Retinal pigment epithelial cell (primary cell): ENCODE measurements around the gene NFAM1.

Experiments used
- DNase-seq: peaks from one replicate; pipeline ENCODE4 v3.0.0-alpha.2; 2010; ENCODE audit warnings: low read depth
- H3K4me3 ChIP-seq: 2 replicates; pipeline ENCODE4 v1.5.1; 2011; ENCODE audit warnings: mild to moderate bottlenecking, low read length, control low read depth, moderate library complexity
- CTCF ChIP-seq: conservative IDR thresholded peaks from 2 replicates; pipeline ENCODE4 v1.5.1; 2011; ENCODE audit warnings: low read depth, low read length, control low read depth, inconsistent platforms

NFAM1 gene

GRCh38 chr22:42365942-42366695, 66.1 kb downstream of the NFAM1 start:
- no peak for TF ChIP-seq CTCF
- no peak for DNase-seq
- no peak overlapping the region for H3K4me3 ChIP-seq

GRCh38 chr22:42365111-42365865, 66.9 kb downstream of the NFAM1 start:
- DNase-seq: no peak
- TF ChIP-seq CTCF: no peak
- H3K4me3 ChIP-seq: no peak overlapping the region

GRCh38 chr22:42364604-42365110, 67.5 kb downstream of the NFAM1 start:
- no peak overlapping the region for H3K4me3 ChIP-seq
- DNase-seq: no peak
- TF ChIP-seq CTCF: no peak

DNA sequence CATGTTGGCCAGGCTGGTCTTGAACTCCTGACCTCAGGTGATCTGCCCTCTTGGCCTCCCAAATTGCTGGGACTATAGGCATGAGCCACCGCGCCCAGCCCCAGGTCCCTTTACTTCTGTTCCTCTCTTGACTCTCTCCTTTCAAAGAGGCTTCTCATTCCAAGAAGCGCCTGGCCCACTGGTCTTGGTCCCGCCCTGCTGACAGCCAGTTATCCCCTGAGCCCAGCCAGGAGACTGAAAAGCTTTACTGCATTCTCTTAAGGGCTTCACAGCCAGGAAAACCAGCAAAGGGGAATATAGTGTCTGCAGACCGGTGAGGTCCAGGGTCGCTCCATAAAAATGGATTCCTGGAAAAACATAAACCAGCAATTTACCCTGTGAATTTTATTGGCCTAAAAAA, 68.3 kb downstream of the NFAM1 start:
- no peak for DNase-seq
- no peak overlapping the region for H3K4me3 ChIP-seq
- TF ChIP-seq CTCF: no peak

DNA sequence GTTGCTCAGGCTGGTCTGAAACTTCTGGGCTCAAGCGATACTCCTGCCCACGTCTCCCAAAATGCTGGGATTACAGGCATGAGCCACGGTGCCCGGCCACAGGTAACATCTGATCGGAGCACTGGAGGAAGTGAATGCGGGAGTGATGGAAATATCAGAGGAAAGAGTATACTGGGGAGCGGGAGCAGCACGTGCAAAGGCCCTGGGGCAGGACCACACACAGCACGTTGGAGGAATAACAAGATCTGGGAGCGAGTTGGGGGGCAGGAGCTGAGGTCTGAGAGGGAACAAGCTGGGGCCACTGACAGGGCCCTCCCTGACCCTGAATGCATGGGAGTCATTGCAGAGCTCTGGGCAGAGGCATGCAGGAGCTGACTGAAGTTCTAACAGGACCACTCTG, 70.7 kb downstream of the NFAM1 start:
- no peak overlapping the region for H3K4me3 ChIP-seq
- no peak for TF ChIP-seq CTCF
- no peak for DNase-seq

DNA sequence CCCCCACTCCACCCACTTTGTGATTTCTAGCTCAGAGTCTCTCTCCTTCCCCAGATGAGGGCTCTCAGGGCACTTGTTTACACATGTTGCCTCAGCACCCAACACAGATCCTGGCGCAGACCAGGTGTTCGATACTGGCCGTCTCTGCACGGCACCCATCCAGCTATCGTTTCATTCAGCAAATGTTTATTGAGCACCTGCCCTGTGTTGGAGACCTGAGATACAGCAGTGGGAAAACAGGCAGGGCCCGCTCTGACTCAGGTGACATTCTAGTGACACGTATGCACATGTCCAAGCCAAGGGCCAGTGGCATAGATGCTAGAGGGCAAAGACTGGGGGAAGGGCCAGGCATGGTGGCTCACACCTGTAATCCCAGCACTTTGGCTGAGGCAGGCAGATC, 71.9 kb downstream of the NFAM1 start:
- no peak overlapping the region for H3K4me3 ChIP-seq
- no peak for TF ChIP-seq CTCF
- no peak for DNase-seq
